Cardiac muscle cell (in vitro differentiated cells and primary cell): Measurements from ENCODE around the gene TENM3. TPM values are rescaled to one million over a fixed set of nuclear protein-coding genes. Genes with fewer than 3 reads are reported as not detected.

Experiments
- DNase-seq, 2 donors: peaks; one replicate each; pipeline versions ENCODE4 v3.0.0 to v3.0.0-alpha.2; 2010 to 2017; ENCODE audit warnings: low read depth in 1 of 2, low spot score in 1 of 2
- H3K27ac ChIP-seq: fragments of 200-600 bp; sonication (generic); 2 replicates; pipeline ENCODE4 v1.5.1; 2016
- H3K27me3 ChIP-seq: fragments of 200-600 bp; sonication (generic); 2 replicates; pipeline ENCODE4 v1.6.0; 2016; ENCODE audit warnings: control low read depth
- H3K36me3 ChIP-seq: fragments of 200-600 bp; sonication (generic); 2 replicates; pipeline ENCODE4 v1.5.1; 2016; ENCODE audit warnings: control low read depth
- H3K4me1 ChIP-seq: fragments of 200-600 bp; sonication (generic); 2 replicates; pipeline ENCODE4 v1.8.1; 2017; ENCODE audit warnings: low read depth, mild to moderate bottlenecking, mixed run types
- H3K4me3 ChIP-seq: fragments of 200-600 bp; sonication (generic); 2 replicates; pipeline ENCODE4 v1.5.1; 2016; ENCODE audit warnings: mild to moderate bottlenecking
- H3K9me3 ChIP-seq: fragments of 200-600 bp; sonication (generic); 2 replicates; pipeline ENCODE4 v1.5.1; 2017; ENCODE audit warnings: low read depth, mild to moderate bottlenecking, control low read depth
- polyA plus RNA-seq: library from polyadenylated mRNA; unstranded; fragments of >200 nt; fragmentation: Nextera tagmentation; extraction: Ambion mirVana; gene quantifications from 2 replicates; pipeline ENCODE4 v1.2.1, GENCODE V29; 2016
- total RNA-seq: library from RNA; depleted of rRNA; stranded (reverse); fragments of >200 nt; gene quantifications from 2 replicates; pipeline ENCODE4 v1.2.3, GENCODE V29; 2016
- TF ChIP-seq, protein P1 (sequence below): IDR thresholded peaks from 2 replicates; pipeline ENCODE4 v1.5.1; 2012; ENCODE audit warnings: low read depth, mild to moderate bottlenecking, low read length

The TENM3 gene
- total and polyA plus RNA-seq, 2 experiments from 2014 or later = 12.5 to 24.8 TPM

DNA sequence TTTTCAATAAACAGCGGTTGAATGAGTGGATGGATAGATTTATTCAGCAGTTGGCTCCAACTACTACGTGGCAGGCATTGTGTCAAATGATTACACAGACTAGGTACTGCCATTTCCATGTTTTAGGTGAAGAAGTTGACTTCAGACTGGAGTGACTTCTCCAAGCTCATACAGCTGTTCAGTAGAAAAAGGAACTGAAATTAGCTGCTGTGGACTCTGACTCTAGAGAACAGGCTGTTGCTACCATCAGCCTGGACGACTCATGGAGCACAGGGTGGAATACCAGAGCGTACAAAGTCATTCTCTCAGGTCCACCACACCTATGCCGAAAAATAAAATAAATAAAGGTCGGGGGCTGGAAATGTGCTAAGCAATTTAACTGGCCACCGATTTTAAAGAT is 45.3 kb downstream of the TENM3 start:
- Histone ChIP-seq H3K36me3 (no peaks in the 10 kb centered on the region), H3K27me3 (peaks cover 70% of the 10 kb centered on the region), H3K4me1 (no peaks in the 10 kb centered on the region), H3K4me3 (no peak overlapping the region), H3K9me3 (no peaks in the 10 kb centered on the region), H3K27ac (no peak overlapping the region)
- TF ChIP-seq, protein P1, sequence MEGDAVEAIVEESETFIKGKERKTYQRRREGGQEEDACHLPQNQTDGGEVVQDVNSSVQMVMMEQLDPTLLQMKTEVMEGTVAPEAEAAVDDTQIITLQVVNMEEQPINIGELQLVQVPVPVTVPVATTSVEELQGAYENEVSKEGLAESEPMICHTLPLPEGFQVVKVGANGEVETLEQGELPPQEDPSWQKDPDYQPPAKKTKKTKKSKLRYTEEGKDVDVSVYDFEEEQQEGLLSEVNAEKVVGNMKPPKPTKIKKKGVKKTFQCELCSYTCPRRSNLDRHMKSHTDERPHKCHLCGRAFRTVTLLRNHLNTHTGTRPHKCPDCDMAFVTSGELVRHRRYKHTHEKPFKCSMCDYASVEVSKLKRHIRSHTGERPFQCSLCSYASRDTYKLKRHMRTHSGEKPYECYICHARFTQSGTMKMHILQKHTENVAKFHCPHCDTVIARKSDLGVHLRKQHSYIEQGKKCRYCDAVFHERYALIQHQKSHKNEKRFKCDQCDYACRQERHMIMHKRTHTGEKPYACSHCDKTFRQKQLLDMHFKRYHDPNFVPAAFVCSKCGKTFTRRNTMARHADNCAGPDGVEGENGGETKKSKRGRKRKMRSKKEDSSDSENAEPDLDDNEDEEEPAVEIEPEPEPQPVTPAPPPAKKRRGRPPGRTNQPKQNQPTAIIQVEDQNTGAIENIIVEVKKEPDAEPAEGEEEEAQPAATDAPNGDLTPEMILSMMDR = no peak
- DNase-seq = no peak

DNA sequence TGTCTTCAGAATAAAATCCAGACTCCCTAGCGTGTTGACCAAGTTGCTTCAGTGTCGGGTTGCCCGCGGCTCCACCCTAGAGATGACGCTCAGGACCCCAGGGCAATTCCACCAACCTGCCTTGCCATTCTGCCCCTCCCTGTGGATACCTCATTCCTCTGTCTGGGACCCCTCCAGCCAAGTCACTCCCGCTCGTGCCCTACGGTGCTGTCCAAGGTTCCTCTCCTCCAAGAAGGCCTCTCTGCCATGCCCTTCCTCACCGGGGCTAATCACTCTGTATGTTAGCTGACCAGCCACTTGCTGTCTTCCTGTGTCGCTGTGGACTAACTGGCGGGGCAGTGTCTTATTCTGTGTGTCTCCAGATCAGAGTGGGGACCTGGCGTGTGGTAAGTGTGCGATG is 46.6 kb downstream of the TENM3 start:
- TF ChIP-seq, protein P1 = no peak
- DNase-seq = peak in 1 of 2 donors; percentile 38
- Histone ChIP-seq H3K4me3 (no peak overlapping the region), H3K9me3 (no peaks in the 10 kb centered on the region), H3K4me1 (peaks cover 6% of the 10 kb centered on the region), H3K36me3 (no peaks in the 10 kb centered on the region), H3K27ac (no peak overlapping the region), H3K27me3 (peaks cover 59% of the 10 kb centered on the region)

DNA sequence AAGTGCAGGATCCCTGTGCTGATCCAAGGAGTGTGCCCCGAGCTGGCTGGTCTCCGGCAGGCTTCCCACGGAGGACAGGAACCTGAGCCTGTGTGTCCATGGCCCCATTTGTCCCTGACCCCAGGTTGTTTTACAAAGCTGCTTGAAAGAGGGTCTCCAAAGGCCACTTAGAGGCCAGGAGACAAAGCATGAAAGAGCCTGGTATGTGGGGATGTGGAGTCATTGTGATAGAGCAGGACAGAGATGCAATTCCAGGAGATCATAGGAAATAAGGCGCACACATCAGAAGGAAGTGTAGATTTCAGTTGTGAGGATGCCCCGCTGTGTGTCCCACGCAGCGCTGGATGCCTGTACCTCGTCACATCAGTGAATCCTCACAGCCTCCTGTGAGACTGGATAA is 48.0 kb downstream of the TENM3 start:
- Histone ChIP-seq H3K9me3 (no peaks in the 10 kb centered on the region), H3K4me3 (no peak overlapping the region), H3K36me3 (no peaks in the 10 kb centered on the region), H3K27ac (no peak overlapping the region), H3K4me1 (peaks cover 6% of the 10 kb centered on the region), H3K27me3 (peaks cover 45% of the 10 kb centered on the region)
- TF ChIP-seq, protein P1 = no peak
- no peak for DNase-seq

DNA sequence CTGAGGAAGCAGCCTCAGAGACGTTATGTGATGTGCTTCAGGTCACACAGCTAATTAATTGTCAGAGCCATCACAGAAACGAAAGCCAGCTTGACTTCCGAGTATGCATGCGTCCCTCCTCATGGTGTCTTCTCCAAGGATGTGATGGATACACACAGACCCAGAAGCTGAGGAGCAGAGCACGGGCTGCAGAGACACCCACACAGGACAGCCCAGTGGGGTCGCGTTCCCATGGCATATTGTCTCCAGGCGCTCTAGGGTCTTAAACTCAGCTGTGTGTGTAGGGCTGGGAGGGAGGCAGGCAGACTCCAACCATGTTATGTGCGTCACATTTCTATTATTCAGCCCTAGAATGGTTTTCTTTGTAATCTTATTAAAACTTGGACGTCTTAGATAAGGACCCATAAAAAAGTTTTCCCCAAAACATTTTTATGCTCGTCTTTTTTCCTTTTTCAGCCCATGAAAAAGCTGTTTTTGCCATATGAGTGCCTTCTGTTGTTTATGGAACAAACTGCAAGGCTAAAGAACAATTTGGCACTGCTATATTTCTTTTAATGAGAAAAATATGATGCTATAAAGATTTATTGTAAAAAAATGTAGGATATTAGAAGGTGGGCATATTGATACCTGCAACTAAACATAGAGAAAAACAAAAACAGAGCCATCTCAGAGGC is 48.5 kb downstream of the TENM3 start:
- Histone ChIP-seq H3K27ac (no peak overlapping the region), H3K4me1 (peaks cover 6% of the 10 kb centered on the region), H3K4me3 (no peak overlapping the region), H3K36me3 (no peaks in the 10 kb centered on the region), H3K9me3 (no peaks in the 10 kb centered on the region), H3K27me3 (peaks cover 40% of the 10 kb centered on the region)
- DNase-seq = no peak
- TF ChIP-seq, protein P1 = no peak

DNA sequence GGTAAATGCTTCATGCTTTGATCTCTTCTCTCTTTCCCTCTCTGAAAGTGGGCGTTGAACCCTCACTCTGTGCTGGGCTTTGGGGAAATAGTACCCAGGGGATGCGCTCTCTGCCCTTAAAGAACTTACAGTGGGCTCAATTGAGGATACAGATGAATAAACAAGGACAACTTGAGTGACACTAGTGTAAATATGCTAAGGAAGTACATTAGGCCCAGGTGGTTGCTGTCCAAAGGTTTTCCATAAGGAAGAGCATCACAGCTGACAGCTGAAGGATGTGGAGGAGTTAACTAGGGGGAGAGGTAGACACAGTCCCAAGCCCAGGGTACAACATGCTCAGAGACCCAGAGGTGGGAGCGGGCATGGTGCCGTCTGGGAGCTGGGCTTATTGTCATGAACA is 49.4 kb downstream of the TENM3 start:
- Histone ChIP-seq H3K4me1 (peaks cover 6% of the 10 kb centered on the region), H3K27me3 (peaks cover 33% of the 10 kb centered on the region), H3K4me3 (no peak overlapping the region), H3K27ac (no peak overlapping the region), H3K36me3 (no peaks in the 10 kb centered on the region), H3K9me3 (no peaks in the 10 kb centered on the region)
- no peak for DNase-seq
- TF ChIP-seq, protein P1 = no peak
